Mesendoderm (in vitro differentiated cells): ENCODE results near the gene PPFIBP2.

Experiments used
- DNase-seq: peaks from one replicate; pipeline ENCODE4 v3.0.0; 2013
- H2AK5ac ChIP-seq: 2 replicates; pipeline ENCODE4 v1.6.1; 2013; ENCODE audit warnings: low read length, inconsistent platforms
- H2BK120ac ChIP-seq: 2 replicates; pipeline ENCODE4 v1.6.1; 2013; ENCODE audit warnings: low read depth, mild to moderate bottlenecking, low read length, moderate library complexity, mixed read lengths
- H2BK15ac ChIP-seq: replicated peaks from 2 replicates; pipeline ENCODE4 v1.6.1; 2013; ENCODE audit warnings: low read depth, mild to moderate bottlenecking, moderate library complexity
- H2BK5ac ChIP-seq: 2 replicates; pipeline ENCODE4 v1.6.1; 2013; ENCODE audit warnings: low read length, inconsistent platforms
- H3K18ac ChIP-seq: 2 replicates; pipeline ENCODE4 v1.6.1; 2013; ENCODE audit warnings: mild to moderate bottlenecking, low read length, mixed read lengths
- H3K23ac ChIP-seq: one replicate; pipeline ENCODE4 v1.6.1; 2013; ENCODE audit warnings: low read length
- H3K27ac ChIP-seq: 2 replicates; pipeline ENCODE4 v1.5.1; 2013; ENCODE audit warnings: low read depth, mild to moderate bottlenecking, inconsistent platforms, low read length, moderate library complexity
- H3K27me3 ChIP-seq: 2 replicates; pipeline ENCODE4 v1.6.1; 2013; ENCODE audit warnings: low read length, control low read depth, mild to moderate bottlenecking, inconsistent platforms; ENCODE audit not compliant: insufficient read depth, poor library complexity
- H3K36me3 ChIP-seq: 2 replicates; pipeline ENCODE4 v1.6.1; 2013; ENCODE audit warnings: low read length, inconsistent platforms; ENCODE audit not compliant: control insufficient read depth, insufficient read depth
- H3K4ac ChIP-seq: one replicate; pipeline ENCODE4 v1.6.1; 2013; ENCODE audit warnings: low read depth, mild to moderate bottlenecking, low read length, moderate library complexity
- H3K4me1 ChIP-seq: 2 replicates; pipeline ENCODE4 v1.6.1; 2013; ENCODE audit warnings: low read depth, low read length, inconsistent platforms; ENCODE audit not compliant: control insufficient read depth
- H3K4me2 ChIP-seq: 2 replicates; pipeline ENCODE4 v1.6.1; 2013; ENCODE audit warnings: low read length
- H3K4me3 ChIP-seq: 2 replicates; pipeline ENCODE4 v1.5.1; 2013; ENCODE audit warnings: mild to moderate bottlenecking, low read length
- H3K56ac ChIP-seq: one replicate; pipeline ENCODE4 v1.6.1; 2013; ENCODE audit warnings: low read length
- H3K79me1 ChIP-seq: 2 replicates; pipeline ENCODE4 v1.6.1; 2013; ENCODE audit warnings: low read length, inconsistent platforms
- H3K79me2 ChIP-seq: 2 replicates; pipeline ENCODE4 v1.6.1; 2013; ENCODE audit warnings: mild to moderate bottlenecking, low read length; ENCODE audit not compliant: control insufficient read depth, insufficient read depth
- H3K9ac ChIP-seq: 2 replicates; pipeline ENCODE4 v1.6.1; 2013; ENCODE audit warnings: low read length, inconsistent platforms
- H4K5ac ChIP-seq: one replicate; pipeline ENCODE4 v1.6.1; 2013; ENCODE audit warnings: low read length
- H4K8ac ChIP-seq: one replicate; pipeline ENCODE4 v1.6.1; 2013; ENCODE audit warnings: low read depth, mild to moderate bottlenecking, control low read depth, low read length, moderate library complexity
- WGBS: extraction: QIAGEN DNeasy Blood & Tissue Kit; methylation state at CpG from one replicate; pipeline ENCODE4 v1.1.7; 2013; ENCODE audit warnings: low lambda C conversion rate, missing lambda C conversion rate; ENCODE audit not compliant: insufficient coverage; ENCODE audit errors: extremely low coverage; 5-methylcytosine and 5-hydroxymethylcytosine counted together

Gene PPFIBP2

DNA sequence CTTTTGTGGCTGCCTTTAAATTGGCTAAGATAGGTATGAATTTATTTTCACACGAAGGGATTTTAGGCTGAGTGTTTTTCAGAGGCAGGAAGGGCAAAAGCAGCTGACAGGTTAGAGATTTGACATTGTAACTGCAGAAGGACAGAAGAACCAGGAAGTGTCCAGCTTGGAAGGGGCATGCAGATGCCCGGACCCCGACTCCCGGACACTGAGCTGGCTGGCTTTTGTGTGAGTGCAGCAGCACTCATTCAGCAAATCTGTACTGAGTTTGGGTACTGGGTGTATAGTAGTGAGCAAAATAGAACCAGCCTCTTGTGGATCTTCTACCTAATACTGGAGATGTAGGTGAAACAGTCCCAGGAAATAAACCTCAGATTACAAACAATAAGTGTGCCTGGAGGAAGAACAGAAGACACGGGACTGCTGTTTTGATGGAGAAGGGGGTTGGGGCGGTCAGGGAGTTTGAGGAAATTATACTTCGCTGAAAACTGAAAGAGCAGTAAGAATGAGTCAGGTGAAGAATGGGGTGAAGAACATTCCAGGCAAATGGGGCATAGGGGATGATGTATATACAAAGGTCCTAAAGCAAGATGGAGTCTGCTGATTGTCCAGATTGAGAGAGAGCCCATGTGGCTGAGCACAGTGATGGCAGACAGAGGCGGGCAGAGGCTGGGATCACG lies 64.6 kb downstream of the PPFIBP2 start:
- Histone ChIP-seq H3K56ac (peak overlapping the region; percentile 75), H2BK120ac (peak overlapping the region; percentile 64), H4K5ac (peak overlapping the region; percentile 59), H3K23ac (no peak overlapping the region), H2BK15ac (no peak overlapping the region), H3K27ac (peak overlapping the region; percentile 78), H3K27me3 (no peaks in the 10 kb centered on the region), H3K18ac (peak overlapping the region; percentile 85), H3K4ac (peak overlapping the region; percentile 60), H4K8ac (no peak overlapping the region), H3K9ac (peak overlapping the region; percentile 37), H3K4me2 (no peak overlapping the region), H2BK5ac (peak overlapping the region; percentile 82), H3K4me1 (peaks cover 38% of the 10 kb centered on the region), H3K79me1 (no peaks in the 10 kb centered on the region), H2AK5ac (peak overlapping the region; percentile 40), H3K4me3 (no peak overlapping the region), H3K36me3 (no peaks in the 10 kb centered on the region), H3K79me2 (no peaks in the 10 kb centered on the region)
- WGBS, result no CpG with 5 or more reads among the region's 9 CpGs
- DNase-seq, result no peak

DNA sequence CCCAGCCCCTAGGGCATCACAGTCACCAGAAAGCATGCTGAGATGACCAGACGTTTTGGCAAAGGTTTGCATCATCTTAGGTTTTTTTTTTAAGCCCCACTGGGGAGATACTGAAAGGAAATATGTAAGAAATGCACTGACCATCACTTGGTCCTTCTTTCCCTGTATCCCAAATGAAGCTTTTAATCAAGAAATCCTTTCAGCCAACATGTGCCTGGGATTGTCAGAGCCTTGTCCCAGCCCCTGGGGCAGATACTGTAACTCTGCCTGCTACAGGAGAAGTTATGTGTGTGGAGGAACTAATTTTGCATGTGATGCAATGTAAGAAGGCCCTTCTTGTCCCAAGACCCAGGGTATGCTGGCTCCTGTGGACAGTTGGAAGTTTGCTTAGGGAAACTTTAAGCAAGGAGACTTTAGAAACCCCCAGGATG lies 65.6 kb downstream of the PPFIBP2 start:
- Histone ChIP-seq H2BK15ac (no peak overlapping the region), H2AK5ac (peak overlapping the region; percentile 25), H3K56ac (peak overlapping the region; percentile 17), H2BK120ac (no peak overlapping the region), H2BK5ac (no peak overlapping the region), H4K8ac (no peak overlapping the region), H3K79me1 (no peaks in the 10 kb centered on the region), H3K4me1 (peaks cover 31% of the 10 kb centered on the region), H3K4me2 (no peak overlapping the region), H3K9ac (no peak overlapping the region), H3K4ac (no peak overlapping the region), H3K36me3 (no peaks in the 10 kb centered on the region), H3K27me3 (no peaks in the 10 kb centered on the region), H3K79me2 (no peaks in the 10 kb centered on the region), H3K27ac (no peak overlapping the region), H4K5ac (no peak overlapping the region), H3K4me3 (no peak overlapping the region), H3K18ac (no peak overlapping the region), H3K23ac (no peak overlapping the region)
- DNase-seq, result no peak
- WGBS, result no CpG with 5 or more reads among the region's 1 CpG

DNA sequence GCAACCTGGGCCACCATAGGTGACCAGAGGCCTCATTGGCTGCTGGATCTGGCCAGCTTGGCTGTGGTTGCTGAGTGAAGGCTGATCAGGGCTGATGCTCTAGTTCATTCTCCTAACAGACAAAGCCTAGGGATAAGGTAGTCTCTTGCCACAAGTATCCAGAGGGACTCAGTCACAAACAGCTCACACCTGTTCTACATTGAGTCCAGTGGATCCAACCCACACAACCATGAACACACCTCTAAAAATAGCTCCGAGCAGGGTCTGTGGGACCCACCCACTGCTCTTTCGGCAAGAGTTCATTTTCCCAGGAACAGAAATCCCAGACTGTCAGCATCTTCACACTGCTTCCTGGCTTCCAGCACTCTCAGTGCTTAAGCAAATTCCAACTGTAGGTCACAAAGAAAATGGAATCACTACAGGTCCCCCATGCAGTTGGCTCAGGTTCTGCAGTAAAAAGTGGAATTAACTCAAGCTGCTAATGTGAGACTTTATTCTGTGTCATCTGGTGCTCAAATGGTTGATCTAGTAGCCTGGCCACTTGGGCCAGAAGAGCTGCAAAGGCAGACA lies 67.3 kb downstream of the PPFIBP2 start:
- H4K5ac ChIP-seq, result no peak overlapping the region
- no peak overlapping the region for H2BK120ac ChIP-seq
- no peak overlapping the region for H3K23ac ChIP-seq
- DNase-seq, result no peak
- no peak overlapping the region for H2BK15ac ChIP-seq
- no peak overlapping the region for H3K4ac ChIP-seq
- no peak overlapping the region for H3K9ac ChIP-seq
- no peaks in the 10 kb centered on the region for H3K79me2 ChIP-seq
- H3K27ac ChIP-seq, result no peak overlapping the region
- H3K18ac ChIP-seq, result no peak overlapping the region
- no peak overlapping the region for H2BK5ac ChIP-seq
- H4K8ac ChIP-seq, result no peak overlapping the region
- no peaks in the 10 kb centered on the region for H3K79me1 ChIP-seq
- no CpG with 5 or more reads among the region's 2 CpGs for WGBS
- H3K4me3 ChIP-seq, result no peak overlapping the region
- H2AK5ac ChIP-seq, result no peak overlapping the region
- no peaks in the 10 kb centered on the region for H3K36me3 ChIP-seq
- no peak overlapping the region for H3K56ac ChIP-seq
- H3K4me2 ChIP-seq, result no peak overlapping the region
- peaks cover 19% of the 10 kb centered on the region for H3K4me1 ChIP-seq
- H3K27me3 ChIP-seq, result no peaks in the 10 kb centered on the region

DNA sequence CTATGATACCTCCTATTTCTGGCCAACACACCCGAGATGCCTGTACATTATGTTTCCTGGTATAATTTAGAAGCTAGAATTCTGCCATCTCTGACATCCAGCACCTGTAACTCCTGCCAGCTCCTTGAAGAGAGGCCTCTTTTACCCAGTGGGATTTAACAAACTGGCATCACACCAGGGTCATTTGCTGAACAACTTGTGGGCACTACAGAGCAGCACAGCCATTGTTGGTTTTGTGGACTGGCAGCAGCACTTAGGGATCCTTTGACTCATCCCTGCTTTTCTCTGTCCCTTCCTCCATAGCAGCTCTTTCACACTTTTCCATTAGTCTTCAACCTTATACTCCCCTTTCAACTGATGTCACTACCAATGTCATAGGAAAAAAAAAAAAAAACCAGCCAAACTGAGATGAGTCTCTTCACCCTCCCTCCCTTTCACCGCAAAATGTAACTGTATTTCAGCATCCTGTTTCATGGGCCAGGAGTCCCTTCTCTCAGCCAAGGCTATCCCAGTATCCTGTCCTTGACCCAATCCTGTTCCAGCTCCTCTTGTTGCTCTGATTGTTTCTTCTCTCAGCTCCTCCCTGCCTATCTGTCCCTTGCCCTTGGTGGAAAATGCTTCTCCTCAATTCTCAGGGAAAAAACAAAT lies 68.7 kb downstream of the PPFIBP2 start:
- WGBS, result no CpG with 5 or more reads among the region's 2 CpGs
- peaks cover 12% of the 10 kb centered on the region for H3K4me1 ChIP-seq

DNA sequence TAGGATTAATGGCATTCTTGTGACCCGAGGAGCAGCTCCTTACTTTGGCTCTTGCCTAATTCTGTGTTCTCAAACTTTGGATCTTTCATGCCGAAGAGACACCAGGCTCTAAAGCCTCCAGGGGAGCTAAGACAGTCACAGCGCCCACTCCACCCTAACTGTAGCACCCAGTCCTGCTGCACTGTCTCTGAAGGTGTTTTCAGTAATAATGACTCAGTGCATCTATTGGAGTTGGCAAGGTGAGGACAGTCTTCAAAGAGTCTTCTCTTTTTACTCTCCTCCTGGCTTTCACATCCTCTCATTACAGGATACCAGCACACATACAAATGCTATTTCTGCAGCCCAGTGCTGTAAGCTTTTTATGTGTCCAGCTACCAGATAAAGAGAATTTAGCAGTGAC lies 69.4 kb downstream of the PPFIBP2 start:
- Histone ChIP-seq H3K4me2 (no peak overlapping the region), H3K36me3 (no peaks in the 10 kb centered on the region), H3K18ac (no peak overlapping the region), H4K5ac (no peak overlapping the region), H3K79me1 (no peaks in the 10 kb centered on the region), H3K4me3 (no peak overlapping the region), H2AK5ac (no peak overlapping the region), H3K27me3 (no peaks in the 10 kb centered on the region), H2BK5ac (no peak overlapping the region), H2BK15ac (no peak overlapping the region), H3K4me1 (peaks cover 6% of the 10 kb centered on the region), H3K79me2 (no peaks in the 10 kb centered on the region), H3K4ac (no peak overlapping the region), H3K56ac (peak overlapping the region; percentile 43), H3K9ac (no peak overlapping the region), H4K8ac (no peak overlapping the region), H3K27ac (no peak overlapping the region), H3K23ac (no peak overlapping the region), H2BK120ac (no peak overlapping the region)
- no CpG with 5 or more reads among the region's 3 CpGs for WGBS
- DNase-seq, result no peak

More for the DNA sequence above, 68.7 kb downstream of the PPFIBP2 start:
- Histone ChIP-seq H2BK120ac (no peak overlapping the region), H3K9ac (no peak overlapping the region), H3K23ac (no peak overlapping the region), H2AK5ac (no peak overlapping the region), H3K27ac (no peak overlapping the region), H3K4me3 (no peak overlapping the region), H4K8ac (no peak overlapping the region), H3K4ac (no peak overlapping the region), H2BK15ac (no peak overlapping the region), H3K56ac (no peak overlapping the region), H3K36me3 (no peaks in the 10 kb centered on the region), H3K79me1 (no peaks in the 10 kb centered on the region), H3K79me2 (no peaks in the 10 kb centered on the region), H4K5ac (no peak overlapping the region), H3K27me3 (no peaks in the 10 kb centered on the region), H2BK5ac (no peak overlapping the region), H3K4me2 (no peak overlapping the region), H3K18ac (no peak overlapping the region)
- DNase-seq, result no peak
